Neuronal stem cell (in vitro differentiated cells): ENCODE data around the gene LAMB4.

Experiments used
- DNase-seq: peaks from one replicate; pipeline ENCODE4 v3.0.0-alpha.2; 2013; ENCODE audit warnings: low spot score
- H2AFZ ChIP-seq: one replicate; pipeline ENCODE4 v1.6.1; 2013; ENCODE audit warnings: mild to moderate bottlenecking, low read length, inconsistent platforms
- H2AK5ac ChIP-seq: 2 replicates; pipeline ENCODE4 v1.6.1; 2013; ENCODE audit warnings: low read depth, mild to moderate bottlenecking, inconsistent platforms, low read length, moderate library complexity, mixed read lengths
- H2BK120ac ChIP-seq: 2 replicates; pipeline ENCODE4 v1.6.1; 2013; ENCODE audit warnings: low read depth, mild to moderate bottlenecking, inconsistent platforms, low read length, moderate library complexity, mixed read lengths
- H2BK12ac ChIP-seq: one replicate; pipeline ENCODE4 v1.6.1; 2013; ENCODE audit warnings: low read length, inconsistent platforms
- H2BK15ac ChIP-seq: 2 replicates; pipeline ENCODE4 v1.6.1; 2013; ENCODE audit warnings: mild to moderate bottlenecking, low read length, inconsistent platforms, mixed read lengths
- H2BK5ac ChIP-seq: one replicate; pipeline ENCODE4 v1.6.1; 2013; ENCODE audit warnings: inconsistent platforms, mild to moderate bottlenecking, low read length, moderate library complexity
- H3K14ac ChIP-seq: one replicate; pipeline ENCODE4 v1.6.1; 2013; ENCODE audit warnings: low read length, inconsistent platforms
- H3K18ac ChIP-seq: 2 replicates; pipeline ENCODE4 v1.6.1; 2013; ENCODE audit warnings: low read length, inconsistent platforms
- H3K23ac ChIP-seq: 2 replicates; pipeline ENCODE4 v1.6.1; 2013; ENCODE audit warnings: low read depth, mild to moderate bottlenecking, mixed read lengths, low read length, inconsistent platforms; ENCODE audit not compliant: poor library complexity
- H3K27ac ChIP-seq: replicated peaks from 3 replicates; pipeline ENCODE4 v1.5.1; 2013; ENCODE audit warnings: low read length, inconsistent platforms
- H3K27me3 ChIP-seq, 3 experiments: 2 replicates each; pipeline ENCODE4 v1.6.1; 2013; ENCODE audit warnings: low read length in 3 of 3, mild to moderate bottlenecking in 2 of 3, inconsistent platforms in 1 of 3, low read depth in 1 of 3, mixed read lengths in 1 of 3, moderate library complexity in 1 of 3; ENCODE audit not compliant: control insufficient read depth in 3 of 3, insufficient read depth in 3 of 3
- H3K36me3 ChIP-seq, 2 donors: replicated peaks in 1 of 2; 2 replicates each; pipeline ENCODE4 v1.6.1; 2013; ENCODE audit warnings: low read length in 2 of 2; ENCODE audit not compliant: control insufficient read depth in 2 of 2, insufficient read depth in 2 of 2
- H3K4ac ChIP-seq: 2 replicates; pipeline ENCODE4 v1.6.1; 2013; ENCODE audit warnings: inconsistent platforms, mild to moderate bottlenecking, low read length, moderate library complexity
- H3K4me1 ChIP-seq, 2 donors: 1 replicate in 1 of 2; 2 replicates in 1 of 2; pipeline ENCODE4 v1.6.1; 2013; ENCODE audit warnings: low read length in 2 of 2, low read depth in 1 of 2; ENCODE audit not compliant: control insufficient read depth in 2 of 2, insufficient read depth in 1 of 2
- H3K4me2 ChIP-seq: one replicate; pipeline ENCODE4 v1.6.1; 2013; ENCODE audit warnings: mild to moderate bottlenecking, low read length, inconsistent platforms; ENCODE audit not compliant: insufficient read depth, poor library complexity, severe bottlenecking
- H3K4me3 ChIP-seq, 2 donors: 2 replicates each; pipeline ENCODE4 v1.5.1; 2013; ENCODE audit warnings: low read length in 2 of 2, mild to moderate bottlenecking in 2 of 2, inconsistent platforms in 1 of 2, moderate library complexity in 1 of 2
- H3K79me1 ChIP-seq: one replicate; pipeline ENCODE4 v1.6.1; 2013; ENCODE audit warnings: low read depth, mild to moderate bottlenecking, inconsistent platforms, low read length, moderate library complexity
- H3K9ac ChIP-seq: one replicate; pipeline ENCODE4 v1.6.1; 2013; ENCODE audit warnings: mild to moderate bottlenecking, low read depth, low read length, inconsistent platforms; ENCODE audit not compliant: poor library complexity
- H3K9me3 ChIP-seq, 2 donors: replicated peaks in 1 of 2; 2 replicates each; pipeline versions ENCODE3 to v1.6.1; 2013; ENCODE audit warnings: low read length in 2 of 2, mild to moderate bottlenecking in 2 of 2, inconsistent platforms in 1 of 2, low read depth in 1 of 2, mixed read lengths in 1 of 2, moderate library complexity in 1 of 2; ENCODE audit not compliant: control insufficient read depth in 2 of 2, insufficient read depth in 1 of 2
- H4K8ac ChIP-seq: one replicate; pipeline ENCODE4 v1.6.1; 2013; ENCODE audit warnings: low read depth, mild to moderate bottlenecking, inconsistent platforms, low read length, moderate library complexity
- H4K91ac ChIP-seq: one replicate; pipeline ENCODE4 v1.6.1; 2013; ENCODE audit warnings: low read length, low read depth, mild to moderate bottlenecking, inconsistent platforms; ENCODE audit not compliant: poor library complexity
- WGBS, 2 donors: extraction: QIAGEN DNeasy Blood & Tissue Kit; methylation state at CpG; one replicate each; pipeline ENCODE4 v1.1.7; 2013; ENCODE audit warnings: missing lambda C conversion rate in 2 of 2, mixed read lengths in 1 of 2; ENCODE audit not compliant: insufficient read length in 2 of 2, insufficient replicate concordance in 1 of 2; ENCODE audit errors: extremely low coverage in 2 of 2; 5-methylcytosine and 5-hydroxymethylcytosine counted together

The LAMB4 gene

DNA sequence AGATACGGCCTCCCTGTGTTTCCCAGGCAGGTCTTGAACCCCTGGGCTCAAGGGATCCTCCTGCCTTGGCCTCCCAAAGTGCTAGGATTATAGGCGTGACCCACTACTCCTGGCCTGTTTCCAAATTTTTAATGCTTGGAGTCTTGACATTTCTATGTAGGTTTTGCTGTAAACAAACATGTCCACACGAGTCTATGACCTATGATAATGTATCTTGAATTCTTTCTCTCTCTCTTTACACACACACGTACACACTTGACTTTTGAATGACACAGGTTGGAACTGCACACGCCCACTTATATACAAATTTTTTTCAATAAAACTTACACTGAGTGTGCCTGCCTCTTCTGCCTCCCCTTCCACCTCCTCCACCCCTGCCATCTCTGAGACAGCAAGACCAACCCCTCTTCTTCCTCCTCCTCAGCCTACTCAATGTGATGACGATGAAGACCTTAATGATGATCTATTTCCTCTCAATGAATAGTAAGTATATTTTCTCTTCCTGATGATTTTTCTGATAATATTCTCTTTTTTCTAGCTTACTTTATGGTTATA lies 83.1 kb downstream of the LAMB4 start:
- Histone ChIP-seq H4K8ac (no peak overlapping the region), H2AFZ (no peak overlapping the region), H3K9me3 (no peaks in the 10 kb centered on the region), H3K27ac (no peak overlapping the region), H2BK15ac (no peak overlapping the region), H2BK120ac (no peak overlapping the region), H3K9ac (no peak overlapping the region), H3K79me1 (no peaks in the 10 kb centered on the region), H3K4me2 (no peak overlapping the region), H2AK5ac (no peak overlapping the region), H4K91ac (no peak overlapping the region), H3K14ac (no peak overlapping the region), H3K4me1 (no peaks in the 10 kb centered on the region), H2BK12ac (no peak overlapping the region), H3K18ac (no peak overlapping the region), H3K27me3 (no peaks in the 10 kb centered on the region), H3K4me3 (no peak overlapping the region), H2BK5ac (no peak overlapping the region), H3K4ac (no peak overlapping the region), H3K36me3 (no peaks in the 10 kb centered on the region), H3K23ac (no peak overlapping the region)
- WGBS, 2 donors = no CpG with 5 or more reads among the region's 6 CpGs
- DNase-seq = no peak

DNA sequence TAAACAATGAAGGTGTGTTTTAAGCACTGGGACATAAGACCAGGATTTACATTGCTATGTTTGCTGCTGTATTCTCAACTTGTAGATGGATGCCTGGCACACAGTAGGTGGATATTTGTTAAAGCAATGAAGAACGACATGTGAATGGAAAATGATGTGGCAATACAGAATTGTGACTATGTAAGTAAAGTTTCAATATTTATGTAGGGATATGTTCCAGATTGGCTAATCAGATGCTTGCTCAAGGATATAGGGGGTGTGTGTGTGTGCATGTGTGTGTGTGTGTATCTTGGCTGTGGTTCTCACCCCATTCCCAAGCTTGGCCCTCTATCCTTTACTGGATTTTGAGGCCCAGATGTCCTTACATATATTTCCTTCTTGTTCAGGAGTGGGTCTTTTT lies 84.5 kb downstream of the LAMB4 start:
- Histone ChIP-seq H3K23ac (no peak overlapping the region), H3K4me1 (no peaks in the 10 kb centered on the region), H2AFZ (no peak overlapping the region), H3K9me3 (no peaks in the 10 kb centered on the region), H2BK5ac (no peak overlapping the region), H2BK120ac (no peak overlapping the region), H2BK15ac (no peak overlapping the region), H4K91ac (no peak overlapping the region), H3K79me1 (no peaks in the 10 kb centered on the region), H3K27me3 (no peaks in the 10 kb centered on the region), H3K4ac (no peak overlapping the region), H4K8ac (no peak overlapping the region), H3K18ac (no peak overlapping the region), H3K27ac (no peak overlapping the region), H3K4me3 (no peak overlapping the region), H2AK5ac (no peak overlapping the region), H3K9ac (no peak overlapping the region), H3K36me3 (no peaks in the 10 kb centered on the region), H3K4me2 (no peak overlapping the region), H2BK12ac (no peak overlapping the region), H3K14ac (no peak overlapping the region)
- WGBS, 2 donors = no CpG with 5 or more reads among the region's 1 CpG
- no peak for DNase-seq

DNA sequence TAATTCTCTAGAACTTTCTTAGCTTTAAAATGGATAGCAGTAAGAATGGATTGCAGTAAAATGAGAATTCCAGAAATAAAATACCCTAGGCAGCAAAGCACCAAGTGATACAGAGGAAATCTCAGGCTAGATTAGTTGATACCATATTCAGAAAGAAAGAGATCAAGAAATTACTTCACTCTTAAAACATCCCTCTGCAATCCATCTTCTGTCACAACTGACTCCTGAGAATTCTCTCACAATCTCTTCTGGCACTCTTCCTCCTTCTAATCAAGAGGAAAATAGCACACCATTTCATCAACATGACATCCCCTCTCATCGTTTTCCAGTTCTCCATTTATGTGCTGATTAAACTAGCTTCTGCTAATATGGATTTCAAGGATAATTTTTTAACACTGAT lies 85.0 kb downstream of the LAMB4 start:
- Histone ChIP-seq H3K36me3 (no peaks in the 10 kb centered on the region), H3K4me2 (no peak overlapping the region), H3K79me1 (no peaks in the 10 kb centered on the region), H3K9me3 (no peaks in the 10 kb centered on the region), H3K23ac (no peak overlapping the region), H2BK12ac (no peak overlapping the region), H2AK5ac (no peak overlapping the region), H4K8ac (no peak overlapping the region), H2BK5ac (no peak overlapping the region), H2AFZ (no peak overlapping the region), H3K4me3 (no peak overlapping the region), H3K27ac (no peak overlapping the region), H3K4me1 (no peaks in the 10 kb centered on the region), H3K27me3 (no peaks in the 10 kb centered on the region), H2BK15ac (no peak overlapping the region), H3K18ac (no peak overlapping the region), H3K4ac (no peak overlapping the region), H4K91ac (no peak overlapping the region), H2BK120ac (no peak overlapping the region), H3K14ac (no peak overlapping the region), H3K9ac (no peak overlapping the region)
- no CpG with 5 or more reads among the region's 1 CpG for WGBS, 2 donors
- no peak for DNase-seq

DNA sequence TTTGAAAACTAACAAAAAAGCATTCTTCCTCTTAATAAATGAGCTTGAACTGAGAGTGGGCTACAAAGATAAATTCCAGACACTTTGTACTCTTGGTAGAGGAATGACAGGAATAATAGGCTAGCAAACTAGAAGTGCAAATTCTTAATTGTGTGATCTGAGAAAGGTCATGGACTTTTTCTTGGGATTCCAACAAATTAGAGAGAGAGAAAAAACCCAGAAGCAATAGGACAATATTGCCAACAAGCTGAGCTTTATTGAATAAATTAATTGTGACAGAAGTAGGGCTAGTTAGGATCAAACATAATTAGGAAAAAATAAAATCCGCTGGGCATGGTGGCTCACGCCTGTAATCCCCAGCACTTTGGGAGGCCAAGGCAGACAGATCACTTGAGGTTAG lies 85.8 kb downstream of the LAMB4 start:
- H2AFZ ChIP-seq = no peak overlapping the region
- no peak overlapping the region for H2BK120ac ChIP-seq
- H3K4ac ChIP-seq = no peak overlapping the region
- H3K23ac ChIP-seq = no peak overlapping the region
- no peak overlapping the region for H3K18ac ChIP-seq
- no peaks in the 10 kb centered on the region for H3K27me3 ChIP-seq
- H3K79me1 ChIP-seq = no peaks in the 10 kb centered on the region
- no peak overlapping the region for H3K4me3 ChIP-seq
- no peak overlapping the region for H2BK12ac ChIP-seq
- no peak overlapping the region for H4K8ac ChIP-seq
- no peak overlapping the region for H2BK15ac ChIP-seq
- no peak for DNase-seq
- H3K4me2 ChIP-seq = no peak overlapping the region
- no peak overlapping the region for H3K9ac ChIP-seq
- no peaks in the 10 kb centered on the region for H3K36me3 ChIP-seq
- H3K27ac ChIP-seq = no peak overlapping the region
- no peak overlapping the region for H2BK5ac ChIP-seq
- no peaks in the 10 kb centered on the region for H3K4me1 ChIP-seq
- H4K91ac ChIP-seq = no peak overlapping the region
- WGBS, 2 donors = no CpG with 5 or more reads among the region's 2 CpGs
- no peak overlapping the region for H3K14ac ChIP-seq
- H2AK5ac ChIP-seq = no peak overlapping the region
- no peaks in the 10 kb centered on the region for H3K9me3 ChIP-seq
